Epithelial cell of esophagus (primary cell): ENCODE measurements around the gene AZU1.
"Not testable (repeated sequence)": the region's sequence is repeated elsewhere in the genome, so short reads cannot be mapped to it uniquely, and the experiment has no call there.

Experiments used
- DNase-seq: peaks from one replicate; pipeline ENCODE4 v3.0.0; 2010; ENCODE audit warnings: low read depth
- H3K4me3 ChIP-seq: 2 replicates; pipeline ENCODE4 v1.5.1; 2011; ENCODE audit warnings: mild to moderate bottlenecking, low read length, control low read depth
- CTCF ChIP-seq: IDR thresholded peaks from 2 replicates; pipeline ENCODE4 v1.5.1; 2011; ENCODE audit warnings: low read depth, mild to moderate bottlenecking, low read length, control low read depth, inconsistent platforms; ENCODE audit not compliant: insufficient read depth; ENCODE audit errors: missing control alignments

Gene AZU1

GRCh38 chr19:815775-816499 lies 11.7 kb upstream of the AZU1 start:
- H3K4me3 ChIP-seq, result no peak overlapping the region
- no peak for DNase-seq

GRCh38 chr19:816500-816857 lies 11.2 kb upstream of the AZU1 start:
- no peak for DNase-seq
- no peak overlapping the region for H3K4me3 ChIP-seq
- no peak for TF ChIP-seq CTCF

More at GRCh38 chr19:815775-816499, 11.7 kb upstream of the AZU1 start:
- TF ChIP-seq CTCF, result no peak

GRCh38 chr19:820212-820611 lies 7.4 kb upstream of the AZU1 start:
- not testable (repeated sequence) for DNase-seq, H3K4me3 ChIP-seq

- no peak for DNase-seq
- H3K4me3 ChIP-seq, result no peak overlapping the region
- TF ChIP-seq CTCF, result no peak
Observed at GRCh38 chr19:821231-821824, 6.3 kb upstream of the AZU1 start.

GRCh38 chr19:821825-822503 lies 5.7 kb upstream of the AZU1 start, which contains the start of gene PLPPR3:
PLPPR3 (minus strand) TSS chr19:821955; CDS start chr19:821559, 396 bp downstream.
- no peak for TF ChIP-seq CTCF
- no peak within 1 kb of the TSS for H3K4me3 ChIP-seq

GRCh38 chr19:823565-824121 lies 4.0 kb upstream of the AZU1 start:
- TF ChIP-seq CTCF, result no peak
- no peak for DNase-seq
- H3K4me3 ChIP-seq, result no peak overlapping the region

More at GRCh38 chr19:821825-822503, 5.7 kb upstream of the AZU1 start, which contains the start of gene PLPPR3:
- no peak for DNase-seq

GRCh38 chr19:824885-825284 lies 2.8 kb upstream of the AZU1 start:
- no peak for TF ChIP-seq CTCF

More at GRCh38 chr19:824885-825284, 2.8 kb upstream of the AZU1 start:
- DNase-seq, result no peak
- H3K4me3 ChIP-seq, result no peak overlapping the region
